HG03521 (cell line): Measurements from ENCODE around the gene RASIP1.

Experiments
- ATAC-seq: cut with Tn5 transposase; IDR thresholded peaks from one replicate; pipeline ENCODE4 v1.9.1; 2021; ENCODE audit warnings: mild to moderate bottlenecking, moderate library complexity; ENCODE audit not compliant: unreplicated experiment

RASIP1 gene

GRCh38 chr19:48755787-48756186 lies 15.4 kb upstream of the RASIP1 start:
- ATAC-seq = no peak

- no peak for ATAC-seq
Measured at GRCh38 chr19:48755084-48755641, 14.8 kb upstream of the RASIP1 start, which contains the start of gene FGF21. TSS of gene FGF21 (plus strand) at chr19:48755524. CDS start at chr19:48756237, 713 bp downstream.

GRCh38 chr19:48752496-48753365 lies 12.3 kb upstream of the RASIP1 start, which contains the start of gene FUT1:
TSS of gene FUT1 (minus strand) at chr19:48752641. CDS start at chr19:48751281, 1,360 bp downstream.
- ATAC-seq = no peak

- ATAC-seq = no peak
Measured at GRCh38 chr19:48751845-48752495, 11.6 kb upstream of the RASIP1 start.

- ATAC-seq = no peak
Measured at GRCh38 chr19:48750771-48751504, 10.5 kb upstream of the RASIP1 start.

GRCh38 chr19:48750351-48750750 lies 9.9 kb upstream of the RASIP1 start:
- ATAC-seq = no peak

GRCh38 chr19:48749571-48750198 lies 9.3 kb upstream of the RASIP1 start:
- ATAC-seq = no peak

GRCh38 chr19:48746738-48747575 lies 6.5 kb upstream of the RASIP1 start, which contains the start of gene IZUMO1:
TSS of gene IZUMO1 (minus strand) at chr19:48746909. CDS start at chr19:48745859, 1,050 bp downstream.
- ATAC-seq = no peak

- ATAC-seq = no peak
Measured at GRCh38 chr19:48746110-48746509, 5.7 kb upstream of the RASIP1 start.

- no peak for ATAC-seq
Measured at GRCh38 chr19:48745208-48745995, 5.0 kb upstream of the RASIP1 start.

- no peak for ATAC-seq
Measured at GRCh38 chr19:48742096-48742495, 1.7 kb upstream of the RASIP1 start.

GRCh38 chr19:48741129-48741999 lies 954 bp upstream of the RASIP1 start:
- ATAC-seq = no peak

GRCh38 chr19:48739404-48740163 lies 826 bp downstream of the RASIP1 start:
- ATAC-seq = no peak

- ATAC-seq = peak; percentile 75
Measured at GRCh38 chr19:48738557-48739403, 1.6 kb downstream of the RASIP1 start.

GRCh38 chr19:48737360-48737998 lies 2.9 kb downstream of the RASIP1 start:
- no peak for ATAC-seq
